GM06990 (cell line): ENCODE data around the gene SLC25A26.

ENCODE experiments used
- DNase-seq: peaks from one replicate; pipeline ENCODE4 v3.0.0-alpha.2; 2011; ENCODE audit not compliant: insufficient read length; ENCODE audit errors: extremely low read depth
- H3K27me3 ChIP-seq: replicated peaks from 2 replicates; pipeline ENCODE4 v1.6.0; 2011; ENCODE audit warnings: low read length; ENCODE audit not compliant: control insufficient read depth, insufficient read depth
- H3K36me3 ChIP-seq: 2 replicates; pipeline ENCODE4 v1.5.1; 2011; ENCODE audit warnings: low read length; ENCODE audit not compliant: control insufficient read depth, insufficient read depth
- H3K4me3 ChIP-seq: replicated peaks from 2 replicates; pipeline ENCODE4 v1.5.1; 2011; ENCODE audit warnings: low read depth, mild to moderate bottlenecking, control low read depth, low read length
- TF ChIP-seq, protein P1 (sequence below): IDR thresholded peaks from 2 replicates; pipeline ENCODE4 v1.5.1; 2011; ENCODE audit warnings: low read length, control low read depth, mild to moderate bottlenecking, inconsistent platforms; ENCODE audit not compliant: insufficient read depth, poor library complexity, severe bottlenecking

The SLC25A26 gene

DNA sequence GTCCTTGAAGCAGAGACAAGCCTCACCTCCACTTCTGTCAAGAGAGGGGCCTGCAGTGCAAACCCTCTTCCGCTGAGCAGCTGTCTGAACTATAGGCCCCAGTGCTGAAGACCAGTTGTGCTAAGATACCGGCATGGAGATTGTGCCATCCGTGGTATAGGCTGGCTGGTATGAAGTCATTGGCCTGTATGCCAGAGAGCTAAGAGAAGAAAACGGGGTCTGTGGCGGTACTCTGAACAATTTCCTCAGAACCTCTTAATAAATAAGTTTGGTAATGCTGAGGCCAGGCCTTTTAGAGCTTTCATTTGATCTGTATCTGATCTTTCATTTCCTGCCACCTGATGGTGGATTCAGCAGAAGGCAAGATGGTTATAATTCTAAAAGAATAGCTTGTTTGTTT is 157.0 kb downstream of the SLC25A26 start:
- Histone ChIP-seq H3K27me3 (no peaks in the 10 kb centered on the region), H3K36me3 (peaks cover 24% of the 10 kb centered on the region), H3K4me3 (no peak overlapping the region)
- TF ChIP-seq, protein P1, sequence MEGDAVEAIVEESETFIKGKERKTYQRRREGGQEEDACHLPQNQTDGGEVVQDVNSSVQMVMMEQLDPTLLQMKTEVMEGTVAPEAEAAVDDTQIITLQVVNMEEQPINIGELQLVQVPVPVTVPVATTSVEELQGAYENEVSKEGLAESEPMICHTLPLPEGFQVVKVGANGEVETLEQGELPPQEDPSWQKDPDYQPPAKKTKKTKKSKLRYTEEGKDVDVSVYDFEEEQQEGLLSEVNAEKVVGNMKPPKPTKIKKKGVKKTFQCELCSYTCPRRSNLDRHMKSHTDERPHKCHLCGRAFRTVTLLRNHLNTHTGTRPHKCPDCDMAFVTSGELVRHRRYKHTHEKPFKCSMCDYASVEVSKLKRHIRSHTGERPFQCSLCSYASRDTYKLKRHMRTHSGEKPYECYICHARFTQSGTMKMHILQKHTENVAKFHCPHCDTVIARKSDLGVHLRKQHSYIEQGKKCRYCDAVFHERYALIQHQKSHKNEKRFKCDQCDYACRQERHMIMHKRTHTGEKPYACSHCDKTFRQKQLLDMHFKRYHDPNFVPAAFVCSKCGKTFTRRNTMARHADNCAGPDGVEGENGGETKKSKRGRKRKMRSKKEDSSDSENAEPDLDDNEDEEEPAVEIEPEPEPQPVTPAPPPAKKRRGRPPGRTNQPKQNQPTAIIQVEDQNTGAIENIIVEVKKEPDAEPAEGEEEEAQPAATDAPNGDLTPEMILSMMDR: no peak
- DNase-seq: no peak

GRCh38 chr3:66378256-66378655 is 157.5 kb downstream of the SLC25A26 start:
- TF ChIP-seq, protein P1: peak; percentile 71
- Histone ChIP-seq H3K27me3 (no peaks in the 10 kb centered on the region), H3K36me3 (peaks cover 24% of the 10 kb centered on the region), H3K4me3 (no peak overlapping the region)
- DNase-seq: no peak

- no peak overlapping the region for H3K4me3 ChIP-seq
- DNase-seq: no peak
- TF ChIP-seq, protein P1: no peak
- H3K27me3 ChIP-seq: no peaks in the 10 kb centered on the region
- H3K36me3 ChIP-seq: peaks cover 30% of the 10 kb centered on the region
These were observed 158.8 kb downstream of the SLC25A26 start for GRCh38 chr3:66379565-66379964.

DNA sequence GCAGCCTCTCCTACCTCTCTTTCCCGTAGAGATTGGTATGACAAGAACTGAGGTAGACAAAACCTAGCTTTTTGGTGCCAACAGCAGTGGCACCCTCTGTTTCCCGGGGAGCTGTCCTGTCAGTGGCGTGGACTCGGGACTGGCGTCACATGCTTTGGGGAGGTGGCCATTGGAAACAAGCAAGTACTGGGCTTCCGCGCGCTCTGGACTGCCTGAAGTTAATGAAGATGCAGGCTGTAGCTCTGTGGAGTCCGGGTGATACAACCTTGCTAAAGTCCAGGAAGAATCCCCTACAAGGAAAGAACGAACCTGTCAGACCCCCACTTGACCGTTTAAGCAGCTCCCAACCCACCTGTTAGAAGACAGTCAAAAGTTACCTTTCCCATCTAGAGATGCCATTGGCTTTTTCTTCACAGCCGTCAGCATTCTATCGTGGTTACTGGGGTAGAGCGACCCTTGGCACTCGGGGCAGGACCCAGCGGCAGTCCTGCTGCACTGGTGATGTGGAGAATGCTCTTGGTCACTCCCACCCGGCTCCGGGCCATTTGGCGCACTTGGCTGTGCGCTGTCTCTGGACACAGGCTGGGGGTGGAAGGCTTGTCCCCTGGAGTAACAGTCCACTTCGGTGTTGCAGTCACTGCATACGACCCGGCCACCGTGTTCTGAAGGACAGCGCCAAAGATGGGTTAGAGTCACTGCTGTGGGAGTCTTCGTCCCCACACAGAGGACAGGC is 159.6 kb downstream of the SLC25A26 start:
- Histone ChIP-seq H3K27me3 (no peaks in the 10 kb centered on the region), H3K4me3 (no peak overlapping the region), H3K36me3 (peaks cover 32% of the 10 kb centered on the region)
- TF ChIP-seq, protein P1: no peak
- no peak for DNase-seq

DNA sequence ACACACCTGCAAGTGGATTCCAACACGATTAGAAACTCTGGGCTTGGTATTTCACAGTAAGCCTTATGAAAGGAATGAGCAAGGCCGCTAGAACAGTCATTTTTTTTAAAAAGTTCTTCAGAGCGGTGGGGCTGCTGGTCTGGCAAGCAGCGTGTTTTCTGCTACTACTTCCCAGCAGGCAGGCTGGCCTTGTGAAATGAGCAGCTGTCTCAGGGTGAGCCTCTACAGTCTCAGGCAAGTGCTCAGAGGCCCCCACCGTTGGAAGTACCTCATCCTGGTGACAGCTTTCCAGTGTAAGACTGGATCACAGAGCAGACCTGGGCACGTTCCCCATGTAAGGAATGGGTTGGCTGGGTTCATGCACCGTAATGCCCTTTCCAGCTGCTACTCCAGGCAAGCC is 160.8 kb downstream of the SLC25A26 start:
- H3K27me3 ChIP-seq: no peaks in the 10 kb centered on the region
- H3K36me3 ChIP-seq: peaks cover 32% of the 10 kb centered on the region
- H3K4me3 ChIP-seq: no peak overlapping the region
- TF ChIP-seq, protein P1: no peak
- DNase-seq: no peak
